GM12878 (cell line): ENCODE measurements around the gene OR2G3. TPM values are rescaled to one million over a fixed set of nuclear protein-coding genes. Genes with fewer than 3 reads are reported as not detected.

ENCODE experiments used
- ATAC-seq: fragments of 200-7000 bp; cut with Tn5 transposase; 3 replicates; pipeline ENCODE4 v1.9.1; 2020; ENCODE audit warnings: mild to moderate bottlenecking, moderate library complexity
- BruUV-seq: library from RNA; stranded (reverse); fragments of 400-500 nt; replicated peaks from 2 replicates; lab custom pipeline; 2021; lab: Mats Ljungman, UMichigan
- CTCF ChIA-PET: fragments of 300-600 bp; sonication (Branson Sonifier 250); formaldehyde crosslinking; extraction: SDS; loops from one replicate; lab custom pipeline; 2021; ENCODE audit warnings: inconsistent platforms; lab: Yijun Ruan, JAX
- POLR2A ChIA-PET: fragments of 350-600 bp; formaldehyde crosslinking; extraction: SDS; loops from one replicate; lab custom pipeline; 2021; ENCODE audit warnings: inconsistent platforms; lab: Charles Lee
- RAD21 ChIA-PET: fragments of 300-600 bp; sonication (Branson Sonifier 250); formaldehyde crosslinking; loops from one replicate; lab custom pipeline; 2023; ENCODE audit warnings: antibody characterized with exemption; ENCODE audit not compliant: unreplicated experiment; lab: Charles Lee
- SMC1A ChIA-PET: fragments of 300-600 bp; sonication (Branson Sonifier 250); formaldehyde crosslinking; loops from one replicate; lab custom pipeline; 2023; ENCODE audit not compliant: unreplicated experiment, uncharacterized antibody; lab: Charles Lee
- DNase-seq: peaks from one replicate; pipeline ENCODE4 v3.0.0-alpha.2; 2011; ENCODE audit warnings: low read depth, low spot score
- FAIRE-seq: peaks from 3 replicates; lab custom pipeline; 2011; peaks lifted over from hg19 to GRCh38; lab: Jason Lieb, UNC
- H2AFZ ChIP-seq: 2 replicates; pipeline ENCODE4 v1.6.0; 2011; ENCODE audit warnings: low read depth, low read length, control low read depth; ENCODE audit not compliant: control insufficient read depth
- H3K27ac ChIP-seq: 2 replicates; pipeline ENCODE4 v1.5.1; 2011; ENCODE audit warnings: control low read depth; ENCODE audit not compliant: control insufficient read depth, insufficient read depth
- H3K27me3 ChIP-seq, 2 experiments: replicated peaks in 1 of 2; 2 replicates each; pipeline versions ENCODE4 v1.6.0 to v1.6.1; 2011; ENCODE audit warnings: low read length in 1 of 2; ENCODE audit not compliant: control insufficient read depth in 2 of 2, insufficient read depth in 2 of 2
- H3K36me3 ChIP-seq, 2 experiments: 2 replicates each; pipeline ENCODE4 v1.5.1; 2011; ENCODE audit warnings: low read length in 1 of 2; ENCODE audit not compliant: control insufficient read depth in 2 of 2, insufficient read depth in 2 of 2
- H3K4me1 ChIP-seq: 2 replicates; pipeline ENCODE4 v1.6.1; 2011; ENCODE audit warnings: mild to moderate bottlenecking, low read length, moderate library complexity, mixed read lengths; ENCODE audit not compliant: control insufficient read depth, insufficient read depth
- H3K4me2 ChIP-seq: 2 replicates; pipeline ENCODE4 v1.6.0; 2011; ENCODE audit warnings: control low read depth; ENCODE audit not compliant: control insufficient read depth, insufficient read depth
- H3K4me3 ChIP-seq: fragments of 200-600 bp; sonication (generic); 2 replicates; pipeline ENCODE4 v1.5.1; 2016
- H3K79me2 ChIP-seq: 2 replicates; pipeline ENCODE4 v1.6.0; 2011; ENCODE audit warnings: low read length; ENCODE audit not compliant: control insufficient read depth, insufficient read depth
- H3K9ac ChIP-seq: 2 replicates; pipeline ENCODE4 v1.8.0; 2011; ENCODE audit warnings: low read length, control low read depth, mixed read lengths; ENCODE audit not compliant: control insufficient read depth, insufficient read depth
- H3K9me3 ChIP-seq: replicated peaks from 3 replicates; pipeline ENCODE4 v1.5.1; 2011; ENCODE audit warnings: mild to moderate bottlenecking, low read length; ENCODE audit not compliant: control insufficient read depth, insufficient read depth
- H4K20me1 ChIP-seq: 2 replicates; pipeline ENCODE4 v1.6.0; 2011; ENCODE audit not compliant: control insufficient read depth, insufficient read depth
- ATF7 ChIP-seq: fragments of 450-650 bp; IDR thresholded peaks from 2 replicates; pipeline ENCODE4 v1.6.1; 2016; ENCODE audit warnings: low read depth, mild to moderate bottlenecking
- BCL3 ChIP-seq: IDR thresholded peaks from 2 replicates; pipeline ENCODE4 v1.6.1; 2011; ENCODE audit warnings: borderline replicate concordance, low read depth, mild to moderate bottlenecking, moderate library complexity, low read length; ENCODE audit not compliant: insufficient read depth, poor library complexity, severe bottlenecking
- CEBPB ChIP-seq, 2 experiments: fragments of 150-350 bp in 1 of 2; IDR thresholded peaks; 2 replicates each; pipeline ENCODE4 v1.6.1; 2012 to 2014; ENCODE audit warnings: low read depth in 2 of 2, low read length in 2 of 2, borderline replicate concordance in 1 of 2, inconsistent platforms in 1 of 2
- HDAC6 ChIP-seq: fragments of 200-600 bp; sonication (generic); IDR thresholded peaks from one replicate; pipeline ENCODE4 v1.8.0; 2017; ENCODE audit warnings: antibody characterized with exemption; ENCODE audit not compliant: unreplicated experiment
- HDGF ChIP-seq: fragments of 450-650 bp; IDR thresholded peaks from 2 replicates; pipeline ENCODE4 v1.6.1; 2016; ENCODE audit warnings: antibody characterized with exemption
- IKZF2 ChIP-seq, 2 experiments: fragments of 450-650 bp; IDR thresholded peaks; 2 replicates each; pipeline ENCODE4 v1.6.1; 2017; ENCODE audit warnings: mild to moderate bottlenecking in 2 of 2, moderate library complexity in 2 of 2
- MTA3 ChIP-seq: IDR thresholded peaks from 2 replicates; pipeline ENCODE4 v1.6.1; 2012; ENCODE audit warnings: low read length, inconsistent platforms, borderline replicate concordance
- PML ChIP-seq: IDR thresholded peaks from 2 replicates; pipeline ENCODE4 v1.6.1; 2012; ENCODE audit warnings: low read length, inconsistent platforms
- POLR2A ChIP-seq: IDR thresholded peaks from 2 replicates; pipeline ENCODE4 v1.6.1; 2011; ENCODE audit warnings: low read depth, mild to moderate bottlenecking, low read length
- REST ChIP-seq: IDR thresholded peaks from 2 replicates; pipeline ENCODE4 v1.6.1; 2012; ENCODE audit warnings: mild to moderate bottlenecking, low read depth, low read length
- SMARCA5 ChIP-seq: fragments of 450-650 bp; IDR thresholded peaks from 2 replicates; pipeline ENCODE4 v1.6.1; 2017; ENCODE audit warnings: mild to moderate bottlenecking
- SUZ12 ChIP-seq: fragments of 200-600 bp; sonication (generic); IDR thresholded peaks from one replicate; pipeline ENCODE4 v1.6.1; 2018; ENCODE audit warnings: antibody characterized with exemption, mild to moderate bottlenecking; ENCODE audit not compliant: unreplicated experiment
- WRNIP1 ChIP-seq: IDR thresholded peaks from 2 replicates; pipeline ENCODE4 v1.6.1; 2011; ENCODE audit warnings: low read depth, low read length, improper control_type of control experiment, borderline replicate concordance
- ZNF622 ChIP-seq: fragments of 450-650 bp; IDR thresholded peaks from 2 replicates; pipeline ENCODE4 v1.6.1; 2017; ENCODE audit warnings: mild to moderate bottlenecking, inconsistent platforms
- ZNF687 ChIP-seq: fragments of 450-650 bp; IDR thresholded peaks from 2 replicates; pipeline ENCODE4 v1.6.1; 2017; ENCODE audit warnings: mild to moderate bottlenecking, moderate library complexity
- WGBS: methylation state at CpG from one replicate; pipeline ENCODE4 v1.1.6; 2016; ENCODE audit warnings: low lambda C conversion rate; ENCODE audit not compliant: insufficient replicate concordance, insufficient coverage; ENCODE audit errors: missing lambda C conversion rate; 5-methylcytosine and 5-hydroxymethylcytosine counted together
- in situ Hi-C: fragments of 300-500 bp; cut with MboI; formaldehyde crosslinking; loops from 9 replicates; pipeline ENCODE4 v1.14.3; 2018; ENCODE audit warnings: mixed read lengths
- intact Hi-C: fragments of 100-400 bp; cut with micrococcal nuclease; formaldehyde crosslinking; loops from one replicate; pipeline ENCODE4 v1.14.2; 2022; ENCODE audit not compliant: unreplicated experiment
- polyA plus RNA-seq, 11 experiments: library from polyadenylated mRNA; depleted of rRNA in 4 of 11; unstranded in 6 of 11; stranded (reverse) in 5 of 11; fragments of >200 nt; fragmentation: Nextera tagmentation in 4 of 11; fragmentation: Illumina TruSeq in 1 of 11; extraction: Ambion mirVana in 4 of 11; extraction: Trizol in 1 of 11; gene quantifications; 1 replicate in 1 of 11; 2 replicates in 10 of 11; pipeline versions ENCODE4 v1.2.1 to v1.2.3, GENCODE V29; 2011 to 2016; ENCODE audit warnings: inconsistent platforms in 2 of 11, missing spikeins in 2 of 11, low read depth in 1 of 11
- total RNA-seq, 4 experiments: library from RNA; depleted of rRNA in 3 of 4; stranded (reverse); fragments of >200 nt in 3 of 4; fragmentation: Illumina TruSeq in 1 of 4; extraction: Trizol in 1 of 4; gene quantifications; 2 replicates each; pipeline versions ENCODE4 v1.2.1 to v1.2.3, GENCODE V29; 2013 to 2021

OR2G3 gene
- total and polyA plus RNA-seq, 10 of the 15 experiments (the other 5 are each of a cell fraction or from before 2014, with no cell fraction given), result not detected

- TF ChIP-seq PML, result no peak
- no peak for TF ChIP-seq WRNIP1
- no peak for TF ChIP-seq ZNF622
- no peak for TF ChIP-seq HDGF
- no peak for TF ChIP-seq POLR2A
- no peak for TF ChIP-seq MTA3
- no peak for TF ChIP-seq IKZF2 (IDR thresholded peaks at IDR 0.05)
- no peak for TF ChIP-seq ATF7
- no peak for TF ChIP-seq REST
- TF ChIP-seq HDAC6, result no peak
- no peak for TF ChIP-seq CEBPB (IDR thresholded peaks at IDR 0.05; ENCODE audit: borderline replicate concordance in 1 of 2, low read depth in 2 of 2, low read length in 2 of 2)
- TF ChIP-seq ZNF687, result no peak
- TF ChIP-seq SUZ12, result no peak
- no peak for TF ChIP-seq SMARCA5
- no peak for TF ChIP-seq BCL3
- SMC1A ChIA-PET, result no interaction called here
- Histone ChIP-seq H3K4me3 (no peak overlapping the region), H3K36me3 (no peaks in the 10 kb centered on the region), H3K27ac (no peak overlapping the region), H3K9ac (no peak overlapping the region), H3K9me3 (no peaks in the 10 kb centered on the region), H3K4me2 (no peak overlapping the region), H2AFZ (no peak overlapping the region), H3K4me1 (no peaks in the 10 kb centered on the region), H3K79me2 (no peaks in the 10 kb centered on the region), H3K27me3 (no peaks in the 10 kb centered on the region), H4K20me1 (no peaks in the 10 kb centered on the region)
- intact Hi-C loops, result no loop called here
- CTCF ChIA-PET, result no interaction called here
- ATAC-seq (no peak), FAIRE-seq (no peak), DNase-seq (no peak)
- no TSS peak for BruUV-seq
- RAD21 ChIA-PET, result no interaction called here
- POLR2A ChIA-PET, result no interaction called here
- in situ Hi-C loops, result no loop called here
- 21% methylated on average over 5 of the region's 5 CpGs for WGBS
Measured at GRCh38 chr1:247614625-247615024, 9.2 kb downstream of the OR2G3 start.
